HEK293 (cell line): ENCODE measurements around the gene SAT1.

Source experiments
- GFI1B ChIP-seq: fragments of 450-650 bp; formaldehyde crosslinking; IDR thresholded peaks from 2 replicates; pipeline ENCODE4 v1.5.1; 2016; ENCODE audit warnings: missing biosample characterization, missing genetic modification characterization
- GLI4 ChIP-seq: fragments of 450-650 bp; formaldehyde crosslinking; IDR thresholded peaks from 2 replicates; pipeline ENCODE4 v1.5.1; 2016; ENCODE audit warnings: missing biosample characterization, missing genetic modification characterization
- GLIS2 ChIP-seq: fragments of 450-650 bp; formaldehyde crosslinking; IDR thresholded peaks from 2 replicates; pipeline ENCODE4 v1.5.1; 2016; ENCODE audit warnings: missing biosample characterization, missing genetic modification characterization
- HIC1 ChIP-seq: fragments of 450-650 bp; formaldehyde crosslinking; IDR thresholded peaks from 2 replicates; pipeline ENCODE4 v1.5.1; 2016; ENCODE audit warnings: missing biosample characterization, missing genetic modification characterization
- HOXC10 ChIP-seq: sonication (generic); formaldehyde crosslinking; IDR thresholded peaks from 2 replicates; pipeline ENCODE4 v1.8.1; 2023; ENCODE audit warnings: mild to moderate bottlenecking, missing genetic modification reagents
- INSM2 ChIP-seq: fragments of 450-650 bp; formaldehyde crosslinking; IDR thresholded peaks from 2 replicates; pipeline ENCODE4 v1.5.1; 2016; ENCODE audit warnings: missing biosample characterization, missing genetic modification characterization
- KLF9 ChIP-seq: fragments of 450-650 bp; formaldehyde crosslinking; IDR thresholded peaks from 2 replicates; pipeline ENCODE4 v1.5.1; 2016; ENCODE audit warnings: missing biosample characterization, missing genetic modification characterization, low read depth
- REST ChIP-seq: fragments of 450-650 bp; formaldehyde crosslinking; IDR thresholded peaks from 2 replicates; pipeline ENCODE4 v1.5.1; 2016; ENCODE audit warnings: missing biosample characterization, missing genetic modification characterization
- ZBTB11 ChIP-seq: fragments of 450-650 bp; formaldehyde crosslinking; conservative IDR thresholded peaks from 2 replicates; pipeline ENCODE4 v1.5.1; 2016; ENCODE audit warnings: low read depth, missing biosample characterization, missing genetic modification characterization
- ZFP69B ChIP-seq: fragments of 450-650 bp; formaldehyde crosslinking; IDR thresholded peaks from 2 replicates; pipeline ENCODE4 v1.5.1; 2016; ENCODE audit warnings: missing biosample characterization, missing genetic modification characterization
- ZNF155 ChIP-seq: fragments of 450-650 bp; formaldehyde crosslinking; IDR thresholded peaks from 2 replicates; pipeline ENCODE4 v1.5.1; 2016; ENCODE audit warnings: missing biosample characterization, missing genetic modification characterization
- ZNF175 ChIP-seq: fragments of 450-650 bp; formaldehyde crosslinking; IDR thresholded peaks from 2 replicates; pipeline ENCODE4 v1.5.1; 2016; ENCODE audit warnings: missing biosample characterization, missing genetic modification characterization
- ZNF221 ChIP-seq: fragments of 450-650 bp; formaldehyde crosslinking; IDR thresholded peaks from 2 replicates; pipeline ENCODE4 v1.5.1; 2017; ENCODE audit warnings: missing biosample characterization, missing genetic modification characterization, borderline replicate concordance
- ZNF248 ChIP-seq: fragments of 450-650 bp; formaldehyde crosslinking; IDR thresholded peaks from 2 replicates; pipeline ENCODE4 v1.5.1; 2017; ENCODE audit warnings: missing biosample characterization, missing genetic modification characterization
- ZNF280C ChIP-seq: fragments of 450-650 bp; formaldehyde crosslinking; IDR thresholded peaks from 2 replicates; pipeline ENCODE4 v1.5.1; 2016; ENCODE audit warnings: missing biosample characterization, missing genetic modification characterization
- ZNF354C ChIP-seq: fragments of 450-650 bp; formaldehyde crosslinking; IDR thresholded peaks from 2 replicates; pipeline ENCODE4 v1.5.1; 2016; ENCODE audit warnings: missing biosample characterization, missing genetic modification characterization, low read depth, borderline replicate concordance
- ZNF394 ChIP-seq: fragments of 450-650 bp; formaldehyde crosslinking; IDR thresholded peaks from 2 replicates; pipeline ENCODE4 v1.5.1; 2016; ENCODE audit warnings: missing biosample characterization, missing genetic modification characterization, mild to moderate bottlenecking, moderate library complexity, borderline replicate concordance
- ZNF530 ChIP-seq: fragments of 450-650 bp; formaldehyde crosslinking; IDR thresholded peaks from 2 replicates; pipeline ENCODE4 v1.5.1; 2016; ENCODE audit warnings: low read depth, missing biosample characterization, missing genetic modification characterization
- ZNF544 ChIP-seq: fragments of 450-650 bp; formaldehyde crosslinking; IDR thresholded peaks from 2 replicates; pipeline ENCODE4 v1.5.0; 2017; ENCODE audit warnings: missing biosample characterization, missing genetic modification characterization
- ZNF600 ChIP-seq: fragments of 450-650 bp; formaldehyde crosslinking; IDR thresholded peaks from 2 replicates; pipeline ENCODE4 v1.5.1; 2016; ENCODE audit warnings: missing biosample characterization, missing genetic modification characterization
- ZNF623 ChIP-seq: fragments of 450-650 bp; formaldehyde crosslinking; IDR thresholded peaks from 2 replicates; pipeline ENCODE4 v1.5.1; 2016; ENCODE audit warnings: missing biosample characterization, missing genetic modification characterization
- ZNF629 ChIP-seq: fragments of 450-650 bp; formaldehyde crosslinking; IDR thresholded peaks from 2 replicates; pipeline ENCODE4 v1.5.1; 2017; ENCODE audit warnings: missing biosample characterization, missing genetic modification characterization
- ZNF792 ChIP-seq: fragments of 450-650 bp; formaldehyde crosslinking; IDR thresholded peaks from 2 replicates; pipeline ENCODE4 v1.5.1; 2016; ENCODE audit warnings: missing biosample characterization, missing genetic modification characterization
- ZNF837 ChIP-seq: fragments of 450-650 bp; formaldehyde crosslinking; IDR thresholded peaks from 2 replicates; pipeline ENCODE4 v1.5.1; 2016; ENCODE audit warnings: missing biosample characterization, missing genetic modification characterization
- ZSCAN5A ChIP-seq: fragments of 450-650 bp; formaldehyde crosslinking; IDR thresholded peaks from 2 replicates; pipeline ENCODE4 v1.5.1; 2016; ENCODE audit warnings: missing biosample characterization, missing genetic modification characterization

The SAT1 gene

GRCh38 chrX:23782863-23783588 is at the start of gene SAT1 (continued):
- TF ChIP-seq HIC1 (peak; percentile 74; the same call in 1 of the 2 replicates), ZNF544 (tag by site-specific recombination) (no peak), ZNF155 (tag by site-specific recombination) (no peak), GLIS2 (tag by site-specific recombination) (peak; percentile 50; the same call in 1 of the 2 replicates), GFI1B (peak; percentile 70; the same call in 1 of the 2 replicates), ZNF837 (tag by site-specific recombination) (no peak), ZNF792 (tag by site-specific recombination) (no peak), ZNF394 (tag by site-specific recombination) (peak; percentile 53; the same call in 1 of the 2 replicates), ZNF629 (peak; percentile 67), ZSCAN5A (tag by site-specific recombination) (peak; percentile 20; the same call in 1 of the 2 replicates), KLF9 (tag by site-specific recombination) (no peak), GLI4 (tag by site-specific recombination) (no peak), ZNF354C (tag by site-specific recombination) (no peak), ZNF600 (tag by site-specific recombination) (no peak), HOXC10 (no peak), ZNF530 (no peak), ZFP69B (tag by site-specific recombination) (no peak), INSM2 (tag by site-specific recombination) (0 out of 2 replicates have a peak, but pooled peaks have one; percentile 18), ZBTB11 (tag by site-specific recombination) (peak; percentile 94), ZNF175 (tag by site-specific recombination) (no peak), ZNF248 (tag by site-specific recombination) (no peak), ZNF280C (tag by site-specific recombination) (no peak), ZNF221 (tag by site-specific recombination) (no peak), REST (tag by site-specific recombination) (no peak), ZNF623 (tag by site-specific recombination) (no peak)
